ENCODE data around the gene TMEM88. TPM values are rescaled to one million over a fixed set of nuclear protein-coding genes. Genes with fewer than 3 reads are reported as not detected.

The TMEM88 gene
- total RNA-seq, 1 experiment from 2014 or later, result 11.3 TPM

- no peak overlapping the region for H2BK20ac ChIP-seq (ENCODE audit: low read depth, low read length, poor library complexity, severe bottlenecking)
- no peak overlapping the region for H3K14ac ChIP-seq (ENCODE audit: insufficient read depth, low read length)
- H3K79me2 ChIP-seq (ENCODE audit: insufficient read depth, low read length), result no peaks in the 10 kb centered on the region
- H4K5ac ChIP-seq (ENCODE audit: insufficient read length, low read depth, low read length), result no peak overlapping the region
- H3K23ac ChIP-seq (ENCODE audit: insufficient read length, low read depth, low read length), result no peak overlapping the region
- H2AK5ac ChIP-seq (ENCODE audit: insufficient read length, low read length), result no peak overlapping the region
- no peak overlapping the region for H3T11ph ChIP-seq (ENCODE audit: low read length)
- Mint-ChIP-seq H3K4me3 (peak overlapping the region in 1 of 2 experiments; percentile 89; a peak in 2 of 5 replicates), H3K9me3 (no peaks in the 10 kb centered on the region; a peak in 1 of 5 replicates), H3K36me3 (ENCODE audit: insufficient read depth in 1 of 3, low read depth in 3 of 3) (peaks cover 2 to 11% (median 9%) of the 10 kb centered on the region in 3 experiments; a peak in 5 of 7 replicates), H3K4me1 (peaks cover 44 to 56% of the 10 kb centered on the region in 2 experiments), H3K27me3 (ENCODE audit: low read depth) (peaks cover 30% of the 10 kb centered on the region), H3K27ac (no peak overlapping the region)
- H3K18ac ChIP-seq (ENCODE audit: insufficient read length, low read depth, low read length), result no peak overlapping the region
- TF ChIP-seq CTCF (conservative IDR thresholded peaks at IDR 0.05), result no peak
- H2AFZ ChIP-seq (ENCODE audit: low read length), result no peak overlapping the region
- H3K79me1 ChIP-seq (ENCODE audit: insufficient read depth, low read depth, low read length, poor library complexity, severe bottlenecking), result no peaks in the 10 kb centered on the region
- DNase-seq, result no peak
- H3K9me3 ChIP-seq (ENCODE audit: control insufficient read depth, low read depth, low read length), result no peaks in the 10 kb centered on the region
- no peak overlapping the region for H3K9ac ChIP-seq (ENCODE audit: extremely low read depth, insufficient read length, low read length)
- H3K4me1 ChIP-seq (ENCODE audit: insufficient read depth, low read length), result no peaks in the 10 kb centered on the region; the same call in 1 of the 2 replicates
- peaks cover 49% of the 10 kb centered on the region for H3K23me2 ChIP-seq (ENCODE audit: insufficient read length, low read depth, low read length, poor library complexity, severe bottlenecking)
- no peak overlapping the region for H2BK5ac ChIP-seq (ENCODE audit: insufficient read length, low read length)
- H2BK120ac ChIP-seq (ENCODE audit: low read depth, low read length, poor library complexity, severe bottlenecking), result no peak overlapping the region
- H3K56ac ChIP-seq (ENCODE audit: insufficient read length, low read depth, low read length), result no peak overlapping the region
- no peak overlapping the region for H2BK15ac ChIP-seq (ENCODE audit: low read depth, low read length)
- no CpG with 5 or more reads among the region's 2 CpGs for WGBS (ENCODE audit: extremely low coverage, insufficient read length, low lambda C conversion rate)
- no peak overlapping the region for H3K27ac ChIP-seq (ENCODE audit: insufficient read length, low read depth, low read length)
- no peak overlapping the region for H4K8ac ChIP-seq (replicated peaks; ENCODE audit: insufficient read length, low read depth, low read length)
- H4K20me1 ChIP-seq (ENCODE audit: control insufficient read depth, insufficient read depth, insufficient read length), result no peaks in the 10 kb centered on the region
- no peak overlapping the region for H4K91ac ChIP-seq (ENCODE audit: insufficient read length, low read depth, low read length)
- H3K4ac ChIP-seq (ENCODE audit: low read depth, low read length), result no peak overlapping the region
- H2BK12ac ChIP-seq (ENCODE audit: insufficient read length, low read depth, low read length), result no peak overlapping the region
- H3K4me2 ChIP-seq (ENCODE audit: insufficient read depth, insufficient read length, low read length), result no peak overlapping the region
- H3K27me3 ChIP-seq (ENCODE audit: insufficient read depth, low read length), result peaks cover 28% of the 10 kb centered on the region; the same call in 1 of the 2 replicates
Observed at GRCh38 chr17:7839876-7840261, 15.0 kb upstream of the TMEM88 start.
